ENCODE measurements around the gene CIART. TPM values are rescaled to one million over a fixed set of nuclear protein-coding genes. Genes with fewer than 3 reads are reported as not detected.

The CIART gene
- total and polyA plus RNA-seq, 2 experiments from 2014 or later: 1.8 to 7.1 TPM

GRCh38 chr1:150273311-150273710 is 9.0 kb upstream of the CIART start:
- Histone ChIP-seq H3K79me2 (peaks cover 4% of the 10 kb centered on the region), H4K20me1 (ENCODE audit: insufficient read depth, poor library complexity, severe bottlenecking) (no peaks in the 10 kb centered on the region), H3K9me3 (ENCODE audit: low read depth) (no peaks in the 10 kb centered on the region), H2AFZ (no peak overlapping the region), H3K4me3 (no peak overlapping the region), H3K4me2 (peak overlapping the region; percentile 77), H3K27ac (peak overlapping the region; percentile 89), H3K4me1 (ENCODE audit: insufficient read depth) (peaks cover 12% of the 10 kb centered on the region), H3K27me3 (no peaks in the 10 kb centered on the region), H3K9me2 (replicated peaks; ENCODE audit: insufficient read depth) (no peaks in the 10 kb centered on the region), H3K36me3 (replicated peaks; ENCODE audit: insufficient read depth, low read depth) (no peaks in the 10 kb centered on the region)
- TF ChIP-seq CTCF (IDR thresholded peaks at IDR 0.05; ENCODE audit: poor library complexity) (no peak), EZH2 (IDR thresholded peaks at IDR 0.05; ENCODE audit: borderline replicate concordance) (no peak), EZH2phosphoT487 (IDR thresholded peaks at IDR 0.05; ENCODE audit: low read depth, severe bottlenecking, unreplicated experiment) (no peak)
- 76% methylated on average over 1 of the region's 1 CpG for WGBS (ENCODE audit: low lambda C conversion rate, missing lambda C conversion rate)
- no peak for DNase-seq (ENCODE audit: low spot score)

GRCh38 chr1:150280138-150280707 is 2.1 kb upstream of the CIART start:
- Histone ChIP-seq H3K4me3 (no peak overlapping the region), H2AFZ (no peak overlapping the region), H3K27me3 (no peaks in the 10 kb centered on the region), H3K79me2 (no peaks in the 10 kb centered on the region), H3K27ac (no peak overlapping the region), H3K36me3 (replicated peaks; ENCODE audit: insufficient read depth, low read depth) (no peaks in the 10 kb centered on the region), H4K20me1 (ENCODE audit: insufficient read depth, poor library complexity, severe bottlenecking) (no peaks in the 10 kb centered on the region), H3K4me1 (ENCODE audit: insufficient read depth) (no peaks in the 10 kb centered on the region), H3K9me2 (replicated peaks; ENCODE audit: insufficient read depth) (no peaks in the 10 kb centered on the region), H3K4me2 (peak overlapping the region; percentile 84), H3K9me3 (ENCODE audit: low read depth) (no peaks in the 10 kb centered on the region)
- no peak for DNase-seq (ENCODE audit: low spot score)
- 82% methylated on average over 6 of the region's 6 CpGs for WGBS (ENCODE audit: low lambda C conversion rate, missing lambda C conversion rate)
- TF ChIP-seq EZH2phosphoT487 (IDR thresholded peaks at IDR 0.05; ENCODE audit: low read depth, severe bottlenecking, unreplicated experiment) (no peak), EZH2 (IDR thresholded peaks at IDR 0.05; ENCODE audit: borderline replicate concordance) (no peak), CTCF (IDR thresholded peaks at IDR 0.05; ENCODE audit: poor library complexity) (no peak)

GRCh38 chr1:150281221-150281757 is 1.1 kb upstream of the CIART start:
- Histone ChIP-seq H3K4me1 (ENCODE audit: insufficient read depth) (no peaks in the 10 kb centered on the region), H3K4me3 (peak overlapping the region; percentile 15), H3K27me3 (no peaks in the 10 kb centered on the region), H3K36me3 (replicated peaks; ENCODE audit: insufficient read depth, low read depth) (no peaks in the 10 kb centered on the region), H3K9me2 (replicated peaks; ENCODE audit: insufficient read depth) (no peaks in the 10 kb centered on the region), H4K20me1 (ENCODE audit: insufficient read depth, poor library complexity, severe bottlenecking) (no peaks in the 10 kb centered on the region), H2AFZ (peak overlapping the region; percentile 75), H3K4me2 (peak overlapping the region; percentile 84), H3K27ac (peak overlapping the region; percentile 87), H3K9me3 (ENCODE audit: low read depth) (no peaks in the 10 kb centered on the region), H3K79me2 (no peaks in the 10 kb centered on the region)
- WGBS (ENCODE audit: low lambda C conversion rate, missing lambda C conversion rate): 5% methylated on average over 15 of the region's 15 CpGs
- no peak for TF ChIP-seq EZH2phosphoT487 (IDR thresholded peaks at IDR 0.05; ENCODE audit: low read depth, severe bottlenecking, unreplicated experiment)
- TF ChIP-seq CTCF (IDR thresholded peaks at IDR 0.05; ENCODE audit: poor library complexity): peak; percentile 64
- no peak for TF ChIP-seq EZH2 (IDR thresholded peaks at IDR 0.05; ENCODE audit: borderline replicate concordance)
- DNase-seq (ENCODE audit: low spot score): peak; percentile 79

Measured in hepatocyte (in vitro differentiated cells).